H9 (cell line): ENCODE data around the gene BEST4. TPM values are rescaled to one million over a fixed set of nuclear protein-coding genes. Genes with fewer than 3 reads are reported as not detected.

ENCODE experiments used
- DNase-seq: peaks from one replicate; pipeline ENCODE4 v3.0.0-alpha.2; 2017
- H2AFZ ChIP-seq: one replicate; pipeline ENCODE4 v1.6.1; 2013; ENCODE audit warnings: mild to moderate bottlenecking, low read length, control low read depth, moderate library complexity
- H2AK5ac ChIP-seq: 2 replicates; pipeline ENCODE4 v1.6.1; 2013; ENCODE audit warnings: low read length, control low read depth, mixed read lengths; ENCODE audit not compliant: insufficient read length
- H2BK120ac ChIP-seq: one replicate; pipeline ENCODE4 v1.6.1; 2013; ENCODE audit warnings: low read depth, mild to moderate bottlenecking, low read length, control low read depth, inconsistent platforms; ENCODE audit not compliant: poor library complexity, severe bottlenecking
- H2BK12ac ChIP-seq: 2 replicates; pipeline ENCODE4 v1.6.1; 2013; ENCODE audit warnings: low read length, control low read depth, mixed read lengths, low read depth; ENCODE audit not compliant: insufficient read length
- H2BK15ac ChIP-seq: 2 replicates; pipeline ENCODE4 v1.6.1; 2013; ENCODE audit warnings: low read depth, low read length, control low read depth
- H2BK20ac ChIP-seq: one replicate; pipeline ENCODE4 v1.6.1; 2013; ENCODE audit warnings: low read depth, mild to moderate bottlenecking, low read length, control low read depth, inconsistent platforms; ENCODE audit not compliant: poor library complexity, severe bottlenecking
- H2BK5ac ChIP-seq: 2 replicates; pipeline ENCODE4 v1.6.1; 2013; ENCODE audit warnings: low read length, control low read depth, mixed read lengths; ENCODE audit not compliant: insufficient read length
- H3K14ac ChIP-seq: 2 replicates; pipeline ENCODE4 v1.6.1; 2013; ENCODE audit warnings: low read length, control low read depth; ENCODE audit not compliant: insufficient read depth
- H3K18ac ChIP-seq: 2 replicates; pipeline ENCODE4 v1.6.1; 2013; ENCODE audit warnings: low read depth, mild to moderate bottlenecking, mixed read lengths, low read length, control low read depth; ENCODE audit not compliant: insufficient read length
- H3K23ac ChIP-seq: 2 replicates; pipeline ENCODE4 v1.6.1; 2013; ENCODE audit warnings: low read length, control low read depth, mixed read lengths, low read depth; ENCODE audit not compliant: insufficient read length
- H3K23me2 ChIP-seq: 2 replicates; pipeline ENCODE4 v1.6.1; 2013; ENCODE audit warnings: low read depth, mild to moderate bottlenecking, mixed read lengths, low read length, control low read depth; ENCODE audit not compliant: insufficient read length, poor library complexity, severe bottlenecking
- H3K27ac ChIP-seq: 2 replicates; pipeline ENCODE4 v1.5.1; 2013; ENCODE audit warnings: low read length, control low read depth, mixed read lengths, low read depth; ENCODE audit not compliant: insufficient read length
- H3K27me3 ChIP-seq: 2 replicates; pipeline ENCODE4 v1.6.1; 2013; ENCODE audit warnings: low read length, control low read depth, inconsistent platforms; ENCODE audit not compliant: insufficient read depth
- H3K4ac ChIP-seq: 2 replicates; pipeline ENCODE4 v1.6.1; 2013; ENCODE audit warnings: low read depth, mild to moderate bottlenecking, control low read depth, inconsistent platforms, low read length, moderate library complexity
- H3K4me1 ChIP-seq: 2 replicates; pipeline ENCODE4 v1.6.1; 2013; ENCODE audit warnings: low read length, control low read depth, inconsistent platforms; ENCODE audit not compliant: insufficient read depth
- H3K4me2 ChIP-seq: 2 replicates; pipeline ENCODE4 v1.6.1; 2013; ENCODE audit warnings: low read length, control low read depth, mixed read lengths; ENCODE audit not compliant: insufficient read length, insufficient read depth
- H3K56ac ChIP-seq: 2 replicates; pipeline ENCODE4 v1.6.1; 2013; ENCODE audit warnings: low read depth, mild to moderate bottlenecking, mixed read lengths, low read length, control low read depth; ENCODE audit not compliant: insufficient read length
- H3K79me1 ChIP-seq: 2 replicates; pipeline ENCODE4 v1.6.1; 2013; ENCODE audit warnings: low read depth, mild to moderate bottlenecking, moderate library complexity, low read length, control low read depth, inconsistent platforms; ENCODE audit not compliant: insufficient read depth, poor library complexity, severe bottlenecking
- H3K79me2 ChIP-seq: 2 replicates; pipeline ENCODE4 v1.6.1; 2013; ENCODE audit warnings: low read length, control low read depth, inconsistent platforms; ENCODE audit not compliant: insufficient read depth
- H3K9ac ChIP-seq: 2 replicates; pipeline ENCODE4 v1.6.1; 2013; ENCODE audit warnings: low read length, control low read depth, mixed read lengths; ENCODE audit not compliant: insufficient read length; ENCODE audit errors: extremely low read depth
- H3K9me3 ChIP-seq: one replicate; pipeline ENCODE4 v1.6.1; 2013; ENCODE audit warnings: low read depth, low read length, inconsistent platforms; ENCODE audit not compliant: control insufficient read depth
- H3T11ph ChIP-seq: one replicate; pipeline ENCODE4 v1.6.1; 2013; ENCODE audit warnings: mild to moderate bottlenecking, low read length, control low read depth, inconsistent platforms
- H4K20me1 ChIP-seq: one replicate; pipeline ENCODE4 v1.6.1; 2013; ENCODE audit not compliant: control insufficient read depth, insufficient read length, insufficient read depth
- H4K5ac ChIP-seq: 2 replicates; pipeline ENCODE4 v1.6.1; 2013; ENCODE audit warnings: low read depth, mild to moderate bottlenecking, mixed read lengths, low read length, control low read depth; ENCODE audit not compliant: insufficient read length
- H4K8ac ChIP-seq: replicated peaks from 2 replicates; pipeline ENCODE4 v1.6.1; 2013; ENCODE audit warnings: low read length, control low read depth, mixed read lengths, low read depth; ENCODE audit not compliant: insufficient read length
- H4K91ac ChIP-seq: 2 replicates; pipeline ENCODE4 v1.6.1; 2013; ENCODE audit warnings: low read depth, mild to moderate bottlenecking, moderate library complexity, mixed read lengths, low read length, control low read depth; ENCODE audit not compliant: insufficient read length
- H3K27ac Mint-ChIP-seq, 3 experiments: 2 replicates in 2 of 3; 3 replicates in 1 of 3; pipeline ENCODE4 v1.8.0; 2020 to 2021; ENCODE audit warnings: mixed read lengths in 3 of 3, mild to moderate bottlenecking in 1 of 3, moderate library complexity in 1 of 3
- H3K27me3 Mint-ChIP-seq: 2 replicates; pipeline ENCODE4 v1.8.0; 2021; ENCODE audit warnings: low read depth, mild to moderate bottlenecking, moderate library complexity, mixed read lengths
- H3K36me3 Mint-ChIP-seq, 3 experiments: 2 replicates in 2 of 3; 3 replicates in 1 of 3; pipeline ENCODE4 v1.8.0; 2020 to 2021; ENCODE audit warnings: low read depth in 3 of 3, mixed read lengths in 3 of 3; ENCODE audit not compliant: insufficient read depth in 1 of 3
- H3K4me1 Mint-ChIP-seq, 2 experiments: 2 replicates each; pipeline ENCODE4 v1.8.0; 2020; ENCODE audit warnings: mixed read lengths in 2 of 2
- H3K4me3 Mint-ChIP-seq, 2 experiments: 2 replicates in 1 of 2; 3 replicates in 1 of 2; pipeline ENCODE4 v1.8.0; 2020 to 2021; ENCODE audit warnings: mild to moderate bottlenecking in 2 of 2, mixed read lengths in 2 of 2, moderate library complexity in 1 of 2
- H3K9me3 Mint-ChIP-seq, 2 experiments: 2 replicates in 1 of 2; 3 replicates in 1 of 2; pipeline ENCODE4 v1.8.0; 2020; ENCODE audit warnings: mild to moderate bottlenecking in 2 of 2, mixed read lengths in 2 of 2, moderate library complexity in 1 of 2
- WGBS: extraction: QIAGEN DNeasy Blood & Tissue Kit; methylation state at CpG from one replicate; pipeline ENCODE4 v1.1.7; 2013; ENCODE audit warnings: missing lambda C conversion rate, low lambda C conversion rate, mixed read lengths; ENCODE audit not compliant: insufficient read length; ENCODE audit errors: extremely low coverage; 5-methylcytosine and 5-hydroxymethylcytosine counted together
- total RNA-seq: library from RNA; stranded (reverse); gene quantifications from 2 replicates; pipeline ENCODE4 v1.2.1, GENCODE V29; 2021
- TF ChIP-seq, protein P1 (sequence below): fragments of 200-600 bp; sonication (generic); conservative IDR thresholded peaks from 3 replicates; pipeline ENCODE4 v1.8.0; 2021; ENCODE audit warnings: antibody characterized with exemption, mild to moderate bottlenecking

The BEST4 gene
- total RNA-seq, 1 experiment from 2014 or later = 1.1 TPM

DNA sequence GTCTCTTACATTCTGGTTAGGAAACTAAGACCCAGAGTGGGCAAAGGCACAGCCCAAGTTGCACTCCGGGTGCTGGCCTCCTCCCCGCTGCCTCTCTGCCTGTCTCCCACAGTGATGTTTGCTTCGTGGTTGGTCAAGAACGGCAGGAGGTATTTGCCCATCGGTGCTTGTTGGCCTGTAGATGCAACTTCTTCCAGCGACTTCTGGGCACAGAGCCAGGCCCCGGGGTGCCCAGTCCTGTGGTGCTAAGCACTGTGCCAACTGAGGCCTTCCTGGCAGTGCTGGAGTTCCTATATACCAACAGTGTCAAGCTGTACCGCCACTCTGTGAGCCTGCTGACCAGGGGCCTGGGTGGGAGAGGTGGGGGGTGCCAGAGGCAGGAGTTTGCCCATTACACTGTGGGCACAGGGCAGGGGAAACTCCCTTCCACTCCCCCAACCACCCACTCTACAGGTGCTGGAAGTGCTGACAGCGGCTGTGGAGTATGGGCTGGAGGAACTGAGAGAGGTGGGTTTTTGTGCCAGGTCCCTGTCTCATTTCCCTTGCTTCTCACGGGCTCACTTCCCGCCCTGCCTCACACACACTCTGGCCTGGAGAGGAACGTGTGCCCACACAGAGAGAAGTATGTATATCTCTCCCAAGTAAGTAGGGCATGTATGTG lies 22.3 kb upstream of the BEST4 start:
- Mint-ChIP-seq H3K36me3 (peaks cover under 1 to 11% (median 9%) of the 10 kb centered on the region in 3 experiments; a peak in 6 of 7 replicates), H3K4me3 (no peak overlapping the region), H3K4me1 (peaks cover 37 to 45% of the 10 kb centered on the region in 2 experiments), H3K27ac (no peak overlapping the region), H3K9me3 (no peaks in the 10 kb centered on the region), H3K27me3 (no peaks in the 10 kb centered on the region; the same call in 1 of the 2 replicates)
- Histone ChIP-seq H3K56ac (no peak overlapping the region), H2AK5ac (no peak overlapping the region), H3K23ac (no peak overlapping the region), H4K20me1 (no peaks in the 10 kb centered on the region), H2BK5ac (no peak overlapping the region), H3K4me1 (peaks cover 10% of the 10 kb centered on the region; the same call in 1 of the 2 replicates), H3K4me2 (no peak overlapping the region), H4K5ac (no peak overlapping the region), H4K8ac (no peak overlapping the region), H2BK12ac (no peak overlapping the region), H3K9me3 (no peaks in the 10 kb centered on the region), H3K4ac (no peak overlapping the region), H3K79me1 (no peaks in the 10 kb centered on the region), H3K14ac (no peak overlapping the region; the same call in 1 of the 2 replicates), H3K79me2 (no peaks in the 10 kb centered on the region), H2BK15ac (no peak overlapping the region), H4K91ac (no peak overlapping the region), H2BK120ac (no peak overlapping the region), H3K23me2 (peaks cover 7% of the 10 kb centered on the region), H3K27me3 (no peaks in the 10 kb centered on the region), H3K18ac (no peak overlapping the region), H3K9ac (no peak overlapping the region), H3T11ph (no peak overlapping the region), H2BK20ac (no peak overlapping the region), H3K27ac (no peak overlapping the region), H2AFZ (no peak overlapping the region)
- TF ChIP-seq, protein P1, sequence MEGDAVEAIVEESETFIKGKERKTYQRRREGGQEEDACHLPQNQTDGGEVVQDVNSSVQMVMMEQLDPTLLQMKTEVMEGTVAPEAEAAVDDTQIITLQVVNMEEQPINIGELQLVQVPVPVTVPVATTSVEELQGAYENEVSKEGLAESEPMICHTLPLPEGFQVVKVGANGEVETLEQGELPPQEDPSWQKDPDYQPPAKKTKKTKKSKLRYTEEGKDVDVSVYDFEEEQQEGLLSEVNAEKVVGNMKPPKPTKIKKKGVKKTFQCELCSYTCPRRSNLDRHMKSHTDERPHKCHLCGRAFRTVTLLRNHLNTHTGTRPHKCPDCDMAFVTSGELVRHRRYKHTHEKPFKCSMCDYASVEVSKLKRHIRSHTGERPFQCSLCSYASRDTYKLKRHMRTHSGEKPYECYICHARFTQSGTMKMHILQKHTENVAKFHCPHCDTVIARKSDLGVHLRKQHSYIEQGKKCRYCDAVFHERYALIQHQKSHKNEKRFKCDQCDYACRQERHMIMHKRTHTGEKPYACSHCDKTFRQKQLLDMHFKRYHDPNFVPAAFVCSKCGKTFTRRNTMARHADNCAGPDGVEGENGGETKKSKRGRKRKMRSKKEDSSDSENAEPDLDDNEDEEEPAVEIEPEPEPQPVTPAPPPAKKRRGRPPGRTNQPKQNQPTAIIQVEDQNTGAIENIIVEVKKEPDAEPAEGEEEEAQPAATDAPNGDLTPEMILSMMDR = no peak
- DNase-seq = peak; percentile 24
- WGBS = no CpG with 5 or more reads among the region's 12 CpGs
